ENCODE measurements around the gene ANKRD12.
"Not testable (repeated sequence)": the region's sequence is repeated elsewhere in the genome, so short reads cannot be mapped to it uniquely, and the experiment has no call there.

The ANKRD12 gene

DNA sequence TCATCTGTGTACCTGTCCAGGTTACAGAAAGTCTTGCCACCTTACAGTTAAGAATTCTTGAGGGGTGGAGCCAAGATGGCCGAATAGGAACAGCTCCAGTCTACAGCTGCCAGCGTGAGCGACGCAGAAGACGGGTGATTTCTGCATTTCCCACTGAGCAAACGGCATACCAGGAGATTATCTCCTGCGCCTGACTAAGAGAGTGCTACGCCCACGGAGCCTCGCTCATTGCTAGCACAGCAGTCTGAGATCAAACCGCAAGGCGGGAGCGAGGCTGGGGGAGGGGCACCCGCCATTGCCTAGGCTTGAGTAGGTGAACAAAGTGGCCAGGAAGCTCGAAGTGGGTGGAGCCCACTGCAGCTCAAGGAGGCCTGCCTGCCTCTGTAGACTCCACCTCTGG is 128.2 kb downstream of the ANKRD12 start:
- not testable (repeated sequence) for H3K14ac ChIP-seq (ENCODE audit: low read length); H2AFZ ChIP-seq (ENCODE audit: low read length); DNase-seq (ENCODE audit: low spot score); H2BK5ac ChIP-seq (ENCODE audit: low read length); H2BK12ac ChIP-seq (ENCODE audit: low read length); H2AK5ac ChIP-seq (ENCODE audit: low read depth, low read length); H3K4me1 ChIP-seq (ENCODE audit: control insufficient read depth in 2 of 2, insufficient read depth in 1 of 2, low read depth in 1 of 2, low read length in 2 of 2); H2BK120ac ChIP-seq (ENCODE audit: low read depth, low read length); H3K18ac ChIP-seq (ENCODE audit: low read length); H3K4me3 ChIP-seq (ENCODE audit: low read length in 2 of 2); H3K79me1 ChIP-seq (ENCODE audit: low read depth, low read length); H3K9ac ChIP-seq (ENCODE audit: low read depth, low read length, poor library complexity); H3K23ac ChIP-seq (ENCODE audit: low read depth, low read length, poor library complexity); H4K91ac ChIP-seq (ENCODE audit: low read depth, low read length, poor library complexity); H3K4me2 ChIP-seq (ENCODE audit: insufficient read depth, low read length, poor library complexity, severe bottlenecking); H2BK15ac ChIP-seq (ENCODE audit: low read length); H4K8ac ChIP-seq (ENCODE audit: low read depth, low read length); H3K27me3 ChIP-seq (ENCODE audit: control insufficient read depth in 3 of 3, insufficient read depth in 3 of 3, low read depth in 1 of 3, low read length in 3 of 3); H3K27ac ChIP-seq (replicated peaks; ENCODE audit: low read length); H3K4ac ChIP-seq (ENCODE audit: low read length)
- peaks cover 4 to 25% of the 10 kb centered on the region in 2 donors for H3K36me3 ChIP-seq (replicated peaks in 1 of 2; ENCODE audit: control insufficient read depth in 2 of 2, insufficient read depth in 2 of 2, low read length in 2 of 2)
- no CpG with 5 or more reads among the region's 15 CpGs for WGBS, 2 donors (ENCODE audit: extremely low coverage in 2 of 2, insufficient read length in 2 of 2, insufficient replicate concordance in 1 of 2)
- peaks cover 2 to 11% of the 10 kb centered on the region in 2 donors for H3K9me3 ChIP-seq (replicated peaks in 1 of 2; ENCODE audit: control insufficient read depth in 2 of 2, insufficient read depth in 1 of 2, low read depth in 1 of 2, low read length in 2 of 2)

DNA sequence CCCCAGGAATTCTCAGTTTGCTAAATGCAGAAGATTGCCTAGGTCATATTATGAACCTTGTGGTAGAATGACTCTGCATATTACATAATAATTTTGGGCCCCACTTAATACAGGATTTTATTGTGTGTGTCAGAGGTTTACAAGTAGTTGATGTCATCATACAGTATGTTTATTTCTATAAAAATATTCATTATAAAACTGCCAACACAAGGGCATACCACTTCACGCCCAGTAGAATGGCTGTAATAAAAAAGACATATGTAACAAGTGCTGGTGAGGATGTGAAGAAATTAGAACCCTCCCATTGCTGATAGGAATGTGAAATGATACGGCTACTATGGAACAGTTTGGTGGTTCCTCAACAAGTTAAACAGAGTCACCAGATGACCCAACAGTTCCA is 136.6 kb downstream of the ANKRD12 start:
- DNase-seq (ENCODE audit: low spot score) = no peak
- H3K9me3 ChIP-seq (replicated peaks in 1 of 2; ENCODE audit: control insufficient read depth in 2 of 2, insufficient read depth in 1 of 2, low read depth in 1 of 2, low read length in 2 of 2) = no peaks in the 10 kb centered on the region
- no peak overlapping the region for H2BK12ac ChIP-seq (ENCODE audit: low read length)
- no peak overlapping the region for H2BK15ac ChIP-seq (ENCODE audit: low read length)
- H2AK5ac ChIP-seq (ENCODE audit: low read depth, low read length) = no peak overlapping the region
- no peaks in the 10 kb centered on the region for H3K27me3 ChIP-seq (ENCODE audit: control insufficient read depth in 3 of 3, insufficient read depth in 3 of 3, low read depth in 1 of 3, low read length in 3 of 3)
- no peak overlapping the region for H3K14ac ChIP-seq (ENCODE audit: low read length)
- H3K9ac ChIP-seq (ENCODE audit: low read depth, low read length, poor library complexity) = no peak overlapping the region
- H3K23ac ChIP-seq (ENCODE audit: low read depth, low read length, poor library complexity) = no peak overlapping the region
- peaks cover 2% of the 10 kb centered on the region for H3K79me1 ChIP-seq (ENCODE audit: low read depth, low read length)
- no peak overlapping the region for H2AFZ ChIP-seq (ENCODE audit: low read length)
- H2BK120ac ChIP-seq (ENCODE audit: low read depth, low read length) = no peak overlapping the region
- no peaks in the 10 kb centered on the region for H3K4me1 ChIP-seq (ENCODE audit: control insufficient read depth in 2 of 2, insufficient read depth in 1 of 2, low read depth in 1 of 2, low read length in 2 of 2)
- H4K8ac ChIP-seq (ENCODE audit: low read depth, low read length) = no peak overlapping the region
- no peak overlapping the region for H3K18ac ChIP-seq (ENCODE audit: low read length)
- no peak overlapping the region for H2BK5ac ChIP-seq (ENCODE audit: low read length)
- peaks cover 3 to 36% of the 10 kb centered on the region in 2 donors for H3K36me3 ChIP-seq (replicated peaks in 1 of 2; ENCODE audit: control insufficient read depth in 2 of 2, insufficient read depth in 2 of 2, low read length in 2 of 2)
- no peak overlapping the region for H3K4ac ChIP-seq (ENCODE audit: low read length)
- WGBS, 2 donors (ENCODE audit: extremely low coverage in 2 of 2, insufficient read length in 2 of 2, insufficient replicate concordance in 1 of 2) = no CpG with 5 or more reads among the region's 2 CpGs
- no peak overlapping the region for H3K4me3 ChIP-seq (ENCODE audit: low read length in 2 of 2)
- no peak overlapping the region for H3K27ac ChIP-seq (replicated peaks; ENCODE audit: low read length)
- H3K4me2 ChIP-seq (ENCODE audit: insufficient read depth, low read length, poor library complexity, severe bottlenecking) = no peak overlapping the region
- no peak overlapping the region for H4K91ac ChIP-seq (ENCODE audit: low read depth, low read length, poor library complexity)

DNA sequence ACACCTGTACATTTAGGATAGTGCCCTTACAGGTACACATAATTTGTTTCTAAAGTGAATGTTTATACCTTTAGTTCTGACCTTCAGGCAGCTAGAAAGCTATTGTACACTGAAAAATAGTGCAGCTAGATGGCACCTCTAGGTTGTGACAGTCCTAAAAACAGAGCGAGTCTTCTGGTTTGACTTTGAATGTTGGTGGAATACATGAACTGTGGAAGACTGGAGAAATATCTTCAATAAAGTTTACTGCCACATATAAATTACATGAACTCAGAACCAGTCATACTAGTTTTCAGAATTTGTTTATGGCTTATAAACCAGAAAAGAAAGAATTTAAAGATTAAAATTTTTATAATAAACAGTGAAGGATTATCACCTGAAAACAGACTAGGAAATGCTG is 139.3 kb downstream of the ANKRD12 start:
- H3K4me1 ChIP-seq (ENCODE audit: control insufficient read depth in 2 of 2, insufficient read depth in 1 of 2, low read depth in 1 of 2, low read length in 2 of 2) = no peaks in the 10 kb centered on the region
- H2AFZ ChIP-seq (ENCODE audit: low read length) = no peak overlapping the region
- no peak overlapping the region for H4K8ac ChIP-seq (ENCODE audit: low read depth, low read length)
- no peak overlapping the region for H3K23ac ChIP-seq (ENCODE audit: low read depth, low read length, poor library complexity)
- H4K91ac ChIP-seq (ENCODE audit: low read depth, low read length, poor library complexity) = no peak overlapping the region
- DNase-seq (ENCODE audit: low spot score) = no peak
- no CpG with 5 or more reads among the region's 1 CpG for WGBS, 2 donors (ENCODE audit: extremely low coverage in 2 of 2, insufficient read length in 2 of 2, insufficient replicate concordance in 1 of 2)
- no peak overlapping the region for H2BK12ac ChIP-seq (ENCODE audit: low read length)
- no peaks in the 10 kb centered on the region for H3K27me3 ChIP-seq (ENCODE audit: control insufficient read depth in 3 of 3, insufficient read depth in 3 of 3, low read depth in 1 of 3, low read length in 3 of 3)
- no peak overlapping the region for H2BK15ac ChIP-seq (ENCODE audit: low read length)
- no peak overlapping the region for H3K27ac ChIP-seq (replicated peaks; ENCODE audit: low read length)
- no peak overlapping the region for H2BK5ac ChIP-seq (ENCODE audit: low read length)
- no peaks in the 10 kb centered on the region for H3K9me3 ChIP-seq (replicated peaks in 1 of 2; ENCODE audit: control insufficient read depth in 2 of 2, insufficient read depth in 1 of 2, low read depth in 1 of 2, low read length in 2 of 2)
- H3K4ac ChIP-seq (ENCODE audit: low read length) = no peak overlapping the region
- no peak overlapping the region for H3K18ac ChIP-seq (ENCODE audit: low read length)
- H3K4me3 ChIP-seq (ENCODE audit: low read length in 2 of 2) = no peak overlapping the region
- no peak overlapping the region for H3K14ac ChIP-seq (ENCODE audit: low read length)
- H2BK120ac ChIP-seq (ENCODE audit: low read depth, low read length) = no peak overlapping the region
- no peak overlapping the region for H3K4me2 ChIP-seq (ENCODE audit: insufficient read depth, low read length, poor library complexity, severe bottlenecking)
- H3K36me3 ChIP-seq (replicated peaks in 1 of 2; ENCODE audit: control insufficient read depth in 2 of 2, insufficient read depth in 2 of 2, low read length in 2 of 2) = peaks cover 1 to 55% of the 10 kb centered on the region in 2 donors
- H3K9ac ChIP-seq (ENCODE audit: low read depth, low read length, poor library complexity) = no peak overlapping the region
- H2AK5ac ChIP-seq (ENCODE audit: low read depth, low read length) = no peak overlapping the region
- H3K79me1 ChIP-seq (ENCODE audit: low read depth, low read length) = no peaks in the 10 kb centered on the region

DNA sequence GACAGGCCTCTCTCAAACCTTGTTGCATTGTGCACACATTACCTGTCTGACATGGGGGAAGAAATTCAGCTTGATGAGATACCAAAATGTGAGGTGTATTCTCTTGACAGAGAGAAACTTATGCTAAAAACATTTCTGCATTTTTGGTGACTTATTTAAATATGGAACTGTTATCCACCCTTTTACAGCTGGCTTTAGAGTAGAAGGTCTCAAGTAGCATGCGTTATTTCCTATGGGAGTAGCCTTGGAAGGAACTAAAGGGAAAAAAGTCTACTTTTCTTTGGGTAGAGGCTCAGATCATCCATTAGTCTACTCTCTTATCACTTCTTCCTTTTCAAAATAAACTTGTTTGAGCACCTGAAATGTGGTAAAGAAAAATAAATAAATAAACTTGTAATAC is 141.4 kb downstream of the ANKRD12 start:
- Histone ChIP-seq H3K27ac (replicated peaks; ENCODE audit: low read length) (no peak overlapping the region), H3K14ac (ENCODE audit: low read length) (no peak overlapping the region), H2BK120ac (ENCODE audit: low read depth, low read length) (no peak overlapping the region), H3K23ac (ENCODE audit: low read depth, low read length, poor library complexity) (no peak overlapping the region), H4K91ac (ENCODE audit: low read depth, low read length, poor library complexity) (no peak overlapping the region), H3K9ac (ENCODE audit: low read depth, low read length, poor library complexity) (no peak overlapping the region), H3K4me2 (ENCODE audit: insufficient read depth, low read length, poor library complexity, severe bottlenecking) (no peak overlapping the region), H3K18ac (ENCODE audit: low read length) (no peak overlapping the region), H2BK12ac (ENCODE audit: low read length) (no peak overlapping the region), H3K36me3 (replicated peaks in 1 of 2; ENCODE audit: control insufficient read depth in 2 of 2, insufficient read depth in 2 of 2, low read length in 2 of 2) (peaks cover 0 to 55% of the 10 kb centered on the region in 2 donors), H2BK5ac (ENCODE audit: low read length) (no peak overlapping the region), H2AFZ (ENCODE audit: low read length) (no peak overlapping the region), H3K9me3 (replicated peaks in 1 of 2; ENCODE audit: control insufficient read depth in 2 of 2, insufficient read depth in 1 of 2, low read depth in 1 of 2, low read length in 2 of 2) (no peaks in the 10 kb centered on the region), H2BK15ac (ENCODE audit: low read length) (no peak overlapping the region), H3K4me3 (ENCODE audit: low read length in 2 of 2) (no peak overlapping the region), H4K8ac (ENCODE audit: low read depth, low read length) (no peak overlapping the region), H2AK5ac (ENCODE audit: low read depth, low read length) (no peak overlapping the region), H3K4me1 (ENCODE audit: control insufficient read depth in 2 of 2, insufficient read depth in 1 of 2, low read depth in 1 of 2, low read length in 2 of 2) (no peaks in the 10 kb centered on the region), H3K27me3 (ENCODE audit: control insufficient read depth in 3 of 3, insufficient read depth in 3 of 3, low read depth in 1 of 3, low read length in 3 of 3) (no peaks in the 10 kb centered on the region), H3K79me1 (ENCODE audit: low read depth, low read length) (no peaks in the 10 kb centered on the region), H3K4ac (ENCODE audit: low read length) (no peak overlapping the region)
- DNase-seq (ENCODE audit: low spot score) = no peak
- WGBS, 2 donors (ENCODE audit: extremely low coverage in 2 of 2, insufficient read length in 2 of 2, insufficient replicate concordance in 1 of 2) = no CpG with 5 or more reads among the region's 1 CpG

Data from neuronal stem cell (in vitro differentiated cells).